ENCODE results near the gene NMT1.

Gene NMT1

GRCh38 chr17:45112559-45113423, 51.7 kb downstream of the NMT1 start:
- no peak overlapping the region for H3K27ac ChIP-seq
- no peak for TF ChIP-seq CTCF (conservative IDR thresholded peaks at IDR 0.05)
- TF ChIP-seq ZFX (IDR thresholded peaks at IDR 0.05): no peak

GRCh38 chr17:45113424-45113754, 52.3 kb downstream of the NMT1 start:
- no peak for TF ChIP-seq CTCF (conservative IDR thresholded peaks at IDR 0.05)
- TF ChIP-seq ZFX (IDR thresholded peaks at IDR 0.05): no peak
- no peak overlapping the region for H3K27ac ChIP-seq

- TF ChIP-seq ZFX (IDR thresholded peaks at IDR 0.05): no peak
- no peak for TF ChIP-seq CTCF (conservative IDR thresholded peaks at IDR 0.05)
- no peak overlapping the region for H3K27ac ChIP-seq
These were observed 53.2 kb downstream of the NMT1 start for GRCh38 chr17:45114117-45114932.

GRCh38 chr17:45115015-45115625, 54.0 kb downstream of the NMT1 start:
- no peak overlapping the region for H3K27ac ChIP-seq
- TF ChIP-seq ZFX (IDR thresholded peaks at IDR 0.05) (no peak), CTCF (conservative IDR thresholded peaks at IDR 0.05) (no peak)

GRCh38 chr17:45115871-45116270, 54.8 kb downstream of the NMT1 start:
- H3K27ac ChIP-seq: no peak overlapping the region
- no peak for TF ChIP-seq ZFX (IDR thresholded peaks at IDR 0.05)
- no peak for TF ChIP-seq CTCF (conservative IDR thresholded peaks at IDR 0.05)

- no peak overlapping the region for H3K27ac ChIP-seq
These were observed 55.4 kb downstream of the NMT1 start for GRCh38 chr17:45116434-45117016.

More at GRCh38 chr17:45116434-45117016, 55.4 kb downstream of the NMT1 start:
- no peak for TF ChIP-seq CTCF (conservative IDR thresholded peaks at IDR 0.05)
- no peak for TF ChIP-seq ZFX (IDR thresholded peaks at IDR 0.05)

Data from C4-2B (cell line).